Neuronal stem cell (in vitro differentiated cells): ENCODE measurements around the gene FOXJ2.
"Not testable (repeated sequence)": the region's sequence is repeated elsewhere in the genome, so short reads cannot be mapped to it uniquely, and the experiment has no call there.

Experiments used
- DNase-seq: peaks from one replicate; pipeline ENCODE4 v3.0.0-alpha.2; 2013; ENCODE audit warnings: low spot score
- H2AFZ ChIP-seq: one replicate; pipeline ENCODE4 v1.6.1; 2013; ENCODE audit warnings: mild to moderate bottlenecking, low read length, inconsistent platforms
- H2AK5ac ChIP-seq: 2 replicates; pipeline ENCODE4 v1.6.1; 2013; ENCODE audit warnings: low read depth, mild to moderate bottlenecking, inconsistent platforms, low read length, moderate library complexity, mixed read lengths
- H2BK120ac ChIP-seq: 2 replicates; pipeline ENCODE4 v1.6.1; 2013; ENCODE audit warnings: low read depth, mild to moderate bottlenecking, inconsistent platforms, low read length, moderate library complexity, mixed read lengths
- H2BK12ac ChIP-seq: one replicate; pipeline ENCODE4 v1.6.1; 2013; ENCODE audit warnings: low read length, inconsistent platforms
- H2BK15ac ChIP-seq: 2 replicates; pipeline ENCODE4 v1.6.1; 2013; ENCODE audit warnings: mild to moderate bottlenecking, low read length, inconsistent platforms, mixed read lengths
- H2BK5ac ChIP-seq: one replicate; pipeline ENCODE4 v1.6.1; 2013; ENCODE audit warnings: inconsistent platforms, mild to moderate bottlenecking, low read length, moderate library complexity
- H3K14ac ChIP-seq: one replicate; pipeline ENCODE4 v1.6.1; 2013; ENCODE audit warnings: low read length, inconsistent platforms
- H3K18ac ChIP-seq: 2 replicates; pipeline ENCODE4 v1.6.1; 2013; ENCODE audit warnings: low read length, inconsistent platforms
- H3K23ac ChIP-seq: 2 replicates; pipeline ENCODE4 v1.6.1; 2013; ENCODE audit warnings: low read depth, mild to moderate bottlenecking, mixed read lengths, low read length, inconsistent platforms; ENCODE audit not compliant: poor library complexity
- H3K27ac ChIP-seq: replicated peaks from 3 replicates; pipeline ENCODE4 v1.5.1; 2013; ENCODE audit warnings: low read length, inconsistent platforms
- H3K27me3 ChIP-seq, 3 experiments: 2 replicates each; pipeline ENCODE4 v1.6.1; 2013; ENCODE audit warnings: low read length in 3 of 3, mild to moderate bottlenecking in 2 of 3, inconsistent platforms in 1 of 3, low read depth in 1 of 3, mixed read lengths in 1 of 3, moderate library complexity in 1 of 3; ENCODE audit not compliant: control insufficient read depth in 3 of 3, insufficient read depth in 3 of 3
- H3K36me3 ChIP-seq, 2 donors: replicated peaks in 1 of 2; 2 replicates each; pipeline ENCODE4 v1.6.1; 2013; ENCODE audit warnings: low read length in 2 of 2; ENCODE audit not compliant: control insufficient read depth in 2 of 2, insufficient read depth in 2 of 2
- H3K4ac ChIP-seq: 2 replicates; pipeline ENCODE4 v1.6.1; 2013; ENCODE audit warnings: inconsistent platforms, mild to moderate bottlenecking, low read length, moderate library complexity
- H3K4me1 ChIP-seq, 2 donors: 1 replicate in 1 of 2; 2 replicates in 1 of 2; pipeline ENCODE4 v1.6.1; 2013; ENCODE audit warnings: low read length in 2 of 2, low read depth in 1 of 2; ENCODE audit not compliant: control insufficient read depth in 2 of 2, insufficient read depth in 1 of 2
- H3K4me2 ChIP-seq: one replicate; pipeline ENCODE4 v1.6.1; 2013; ENCODE audit warnings: mild to moderate bottlenecking, low read length, inconsistent platforms; ENCODE audit not compliant: insufficient read depth, poor library complexity, severe bottlenecking
- H3K4me3 ChIP-seq, 2 donors: 2 replicates each; pipeline ENCODE4 v1.5.1; 2013; ENCODE audit warnings: low read length in 2 of 2, mild to moderate bottlenecking in 2 of 2, inconsistent platforms in 1 of 2, moderate library complexity in 1 of 2
- H3K79me1 ChIP-seq: one replicate; pipeline ENCODE4 v1.6.1; 2013; ENCODE audit warnings: low read depth, mild to moderate bottlenecking, inconsistent platforms, low read length, moderate library complexity
- H3K9ac ChIP-seq: one replicate; pipeline ENCODE4 v1.6.1; 2013; ENCODE audit warnings: mild to moderate bottlenecking, low read depth, low read length, inconsistent platforms; ENCODE audit not compliant: poor library complexity
- H3K9me3 ChIP-seq, 2 donors: replicated peaks in 1 of 2; 2 replicates each; pipeline versions ENCODE3 to v1.6.1; 2013; ENCODE audit warnings: low read length in 2 of 2, mild to moderate bottlenecking in 2 of 2, inconsistent platforms in 1 of 2, low read depth in 1 of 2, mixed read lengths in 1 of 2, moderate library complexity in 1 of 2; ENCODE audit not compliant: control insufficient read depth in 2 of 2, insufficient read depth in 1 of 2
- H4K8ac ChIP-seq: one replicate; pipeline ENCODE4 v1.6.1; 2013; ENCODE audit warnings: low read depth, mild to moderate bottlenecking, inconsistent platforms, low read length, moderate library complexity
- H4K91ac ChIP-seq: one replicate; pipeline ENCODE4 v1.6.1; 2013; ENCODE audit warnings: low read length, low read depth, mild to moderate bottlenecking, inconsistent platforms; ENCODE audit not compliant: poor library complexity
- WGBS, 2 donors: extraction: QIAGEN DNeasy Blood & Tissue Kit; methylation state at CpG; one replicate each; pipeline ENCODE4 v1.1.7; 2013; ENCODE audit warnings: missing lambda C conversion rate in 2 of 2, mixed read lengths in 1 of 2; ENCODE audit not compliant: insufficient read length in 2 of 2, insufficient replicate concordance in 1 of 2; ENCODE audit errors: extremely low coverage in 2 of 2; 5-methylcytosine and 5-hydroxymethylcytosine counted together

FOXJ2 gene

DNA sequence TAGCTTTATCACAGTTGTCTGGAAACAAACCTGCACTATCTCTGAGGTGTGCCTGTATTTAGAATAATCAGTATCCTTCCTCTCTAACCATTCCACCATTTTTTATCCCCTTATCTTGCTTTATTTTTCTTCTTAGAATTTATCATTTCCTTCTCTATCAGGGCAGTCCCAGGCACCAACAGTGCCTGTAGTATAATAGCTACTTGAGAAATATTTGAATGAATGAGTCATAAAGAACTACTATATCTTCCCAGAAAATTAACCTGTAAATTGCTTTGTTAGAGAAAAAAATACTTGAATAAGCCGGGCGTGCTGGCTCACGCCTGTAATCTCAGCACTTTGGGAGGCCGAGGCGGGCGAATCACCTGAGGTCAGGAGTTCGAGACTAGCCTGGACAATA lies 21.2 kb upstream of the FOXJ2 start:
- no peaks in the 10 kb centered on the region for H3K79me1 ChIP-seq
- H3K4ac ChIP-seq, result no peak overlapping the region
- H3K4me1 ChIP-seq, result no peaks in the 10 kb centered on the region
- no peak overlapping the region for H4K8ac ChIP-seq
- H3K4me3 ChIP-seq, result no peak overlapping the region
- no peak overlapping the region for H2BK5ac ChIP-seq
- H3K23ac ChIP-seq, result no peak overlapping the region
- no peak overlapping the region for H3K9ac ChIP-seq
- H2AK5ac ChIP-seq, result no peak overlapping the region
- no peak overlapping the region for H3K14ac ChIP-seq
- no peak overlapping the region for H2BK120ac ChIP-seq
- H2AFZ ChIP-seq, result no peak overlapping the region
- H4K91ac ChIP-seq, result no peak overlapping the region
- H3K18ac ChIP-seq, result no peak overlapping the region
- H2BK15ac ChIP-seq, result no peak overlapping the region
- H3K9me3 ChIP-seq, result no peaks in the 10 kb centered on the region
- H3K27me3 ChIP-seq, result peaks cover 0 to 5% (median 0%) of the 10 kb centered on the region in 3 experiments
- no peak overlapping the region for H3K27ac ChIP-seq
- no peak overlapping the region for H3K4me2 ChIP-seq
- no peak for DNase-seq
- H3K36me3 ChIP-seq, result no peaks in the 10 kb centered on the region
- no peak overlapping the region for H2BK12ac ChIP-seq
- no CpG with 5 or more reads among the region's 7 CpGs for WGBS, 2 donors

DNA sequence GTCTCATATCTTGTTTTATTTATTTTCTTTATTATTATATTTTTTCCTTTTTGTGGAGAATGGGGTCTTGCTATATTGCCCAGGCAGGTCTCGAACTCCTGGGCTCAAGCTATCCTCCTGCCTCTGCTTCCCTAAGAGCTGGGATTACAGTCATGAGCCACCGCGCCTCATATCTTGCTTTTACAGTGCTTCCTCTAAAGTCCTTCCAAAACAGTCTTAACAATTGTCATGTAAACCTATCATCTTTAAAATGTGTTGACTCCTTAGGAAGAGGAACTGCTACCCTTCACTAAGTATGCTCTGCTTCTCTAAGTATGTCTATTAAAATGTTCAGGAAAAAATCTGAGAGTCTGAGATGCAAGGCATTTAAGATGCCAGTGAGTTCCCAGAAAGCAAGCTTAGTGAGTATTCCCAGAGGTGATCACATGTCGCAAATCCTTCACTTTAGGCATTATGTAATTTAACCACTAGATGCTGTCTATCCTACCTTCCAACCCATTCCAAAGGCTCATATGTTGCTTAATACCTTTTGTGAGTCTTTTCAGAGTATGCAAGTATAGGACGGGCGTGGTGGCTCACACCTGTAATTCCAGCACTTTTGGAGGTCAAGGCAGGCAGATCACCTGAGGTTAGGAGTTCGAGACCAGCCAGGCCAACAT lies 19.7 kb upstream of the FOXJ2 start:
- H4K91ac ChIP-seq, result no peak overlapping the region
- H3K9ac ChIP-seq, result no peak overlapping the region
- no peak overlapping the region for H2BK120ac ChIP-seq
- no peak overlapping the region for H3K4me2 ChIP-seq
- no peak overlapping the region for H3K4ac ChIP-seq
- H3K23ac ChIP-seq, result no peak overlapping the region
- no peaks in the 10 kb centered on the region for H3K4me1 ChIP-seq
- no peak overlapping the region for H2BK15ac ChIP-seq
- no peak overlapping the region for H2AK5ac ChIP-seq
- no peak overlapping the region for H2BK5ac ChIP-seq
- H2BK12ac ChIP-seq, result no peak overlapping the region
- DNase-seq, result no peak
- H3K79me1 ChIP-seq, result no peaks in the 10 kb centered on the region
- H3K18ac ChIP-seq, result no peak overlapping the region
- H3K4me3 ChIP-seq, result no peak overlapping the region
- no peak overlapping the region for H3K14ac ChIP-seq
- H3K9me3 ChIP-seq, result no peaks in the 10 kb centered on the region
- peaks cover 0 to 17% (median 0%) of the 10 kb centered on the region in 3 experiments for H3K27me3 ChIP-seq
- H3K27ac ChIP-seq, result no peak overlapping the region
- H3K36me3 ChIP-seq, result no peaks in the 10 kb centered on the region
- no peak overlapping the region for H4K8ac ChIP-seq
- H2AFZ ChIP-seq, result no peak overlapping the region
- no CpG with 5 or more reads among the region's 7 CpGs for WGBS, 2 donors

DNA sequence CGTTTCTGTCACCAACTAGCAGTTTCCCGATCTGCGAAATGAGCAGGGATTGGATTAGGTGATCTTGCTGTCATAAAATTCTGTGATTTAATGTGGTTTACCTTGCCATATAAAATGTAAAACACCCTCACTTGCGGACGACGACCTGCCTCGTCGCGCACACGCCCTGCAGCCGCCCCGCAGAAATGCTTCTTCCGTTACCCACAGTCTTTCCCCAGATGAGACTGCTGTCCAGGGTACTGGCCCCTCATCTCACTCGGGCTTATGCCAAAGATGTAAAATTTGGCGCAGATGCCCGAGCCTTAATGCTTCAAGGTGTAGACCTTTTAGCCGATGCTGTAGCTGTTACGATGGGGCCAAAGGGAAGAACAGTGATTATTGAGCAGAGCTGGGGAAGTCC lies 17.7 kb upstream of the FOXJ2 start:
- no CpG with 5 or more reads among the region's 18 CpGs for WGBS, 2 donors
- no peak overlapping the region for H2BK5ac ChIP-seq
- no peaks in the 10 kb centered on the region for H3K79me1 ChIP-seq
- no peak overlapping the region for H3K27ac ChIP-seq
- H3K4me3 ChIP-seq, result no peak overlapping the region
- no peak overlapping the region for H2BK15ac ChIP-seq
- no peak overlapping the region for H4K91ac ChIP-seq
- H2AK5ac ChIP-seq, result no peak overlapping the region
- H2BK12ac ChIP-seq, result no peak overlapping the region
- H3K18ac ChIP-seq, result no peak overlapping the region
- H2BK120ac ChIP-seq, result no peak overlapping the region
- no peaks in the 10 kb centered on the region for H3K36me3 ChIP-seq
- H3K27me3 ChIP-seq, result peaks cover 0 to 37% (median 0%) of the 10 kb centered on the region in 3 experiments
- H3K9ac ChIP-seq, result no peak overlapping the region
- H4K8ac ChIP-seq, result no peak overlapping the region
- no peak overlapping the region for H3K23ac ChIP-seq
- no peak for DNase-seq
- no peak overlapping the region for H3K4ac ChIP-seq
- no peak overlapping the region for H3K14ac ChIP-seq
- no peaks in the 10 kb centered on the region for H3K9me3 ChIP-seq
- peaks cover 1 to 2% of the 10 kb centered on the region in 2 donors for H3K4me1 ChIP-seq
- no peak overlapping the region for H2AFZ ChIP-seq
- H3K4me2 ChIP-seq, result no peak overlapping the region

DNA sequence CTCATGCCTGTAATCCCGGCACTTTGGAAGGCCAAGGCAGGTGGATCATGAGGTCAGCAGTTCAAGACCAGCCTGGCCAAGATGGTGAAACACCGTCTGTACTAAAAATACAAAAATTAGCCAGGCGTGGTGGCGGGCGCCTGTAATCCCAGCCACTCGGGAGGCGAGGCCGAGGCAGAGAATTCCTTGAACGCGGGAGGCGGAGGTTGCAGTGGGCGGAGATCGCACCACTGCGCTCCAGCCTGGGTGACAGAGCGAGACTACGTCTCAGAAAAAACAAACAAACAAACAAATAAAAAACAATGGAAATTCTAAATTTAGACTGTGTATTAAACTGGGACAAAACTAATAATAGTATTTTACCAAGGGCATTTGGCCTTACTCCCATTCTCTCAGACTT lies 14.3 kb upstream of the FOXJ2 start:
- not testable (repeated sequence) for DNase-seq, H3K79me1 ChIP-seq, H3K18ac ChIP-seq, H3K4ac ChIP-seq, H3K9ac ChIP-seq, H2BK5ac ChIP-seq, H3K36me3 ChIP-seq, H3K4me1 ChIP-seq, H4K8ac ChIP-seq, H2BK120ac ChIP-seq, H4K91ac ChIP-seq, H2BK12ac ChIP-seq, H3K9me3 ChIP-seq, H3K27ac ChIP-seq, H3K14ac ChIP-seq, H3K23ac ChIP-seq, H2BK15ac ChIP-seq, H2AK5ac ChIP-seq
- H3K4me3 ChIP-seq, result peak overlapping the region in 1 of 2 donors; percentile 51
- peak overlapping the region; percentile 95 for H2AFZ ChIP-seq
- H3K27me3 ChIP-seq, result peaks cover 0 to 39% (median 0%) of the 10 kb centered on the region in 3 experiments
- peak overlapping the region; percentile 94 for H3K4me2 ChIP-seq
- no CpG with 5 or more reads among the region's 16 CpGs for WGBS, 2 donors
